ENCODE data around the gene COX5B.
"Not testable (repeated sequence)": the region's sequence is repeated elsewhere in the genome, so short reads cannot be mapped to it uniquely, and the experiment has no call there.

- TF ChIP-seq SIX5 (IDR thresholded peaks at IDR 0.05; ENCODE audit: borderline replicate concordance in 1 of 2, insufficient read depth in 1 of 2, low read depth in 1 of 2, low read length in 2 of 2) = not testable (repeated sequence)
- TF ChIP-seq, protein P1, sequence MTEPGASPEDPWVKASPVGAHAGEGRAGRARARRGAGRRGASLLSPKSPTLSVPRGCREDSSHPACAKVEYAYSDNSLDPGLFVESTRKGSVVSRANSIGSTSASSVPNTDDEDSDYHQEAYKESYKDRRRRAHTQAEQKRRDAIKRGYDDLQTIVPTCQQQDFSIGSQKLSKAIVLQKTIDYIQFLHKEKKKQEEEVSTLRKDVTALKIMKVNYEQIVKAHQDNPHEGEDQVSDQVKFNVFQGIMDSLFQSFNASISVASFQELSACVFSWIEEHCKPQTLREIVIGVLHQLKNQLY (CRISPR knock-in tag; conservative IDR thresholded peaks at IDR 0.05) = not testable (repeated sequence)
Observed at GRCh38 chr2:97611895-97612294, 34.0 kb upstream of the COX5B start.

All from K562 (cell line).